GM18499 (cell line): ENCODE measurements around the gene CACNA1H.

Experiments
- ATAC-seq: cut with Tn5 transposase; IDR thresholded peaks from one replicate; pipeline ENCODE4 v1.9.1; 2021; ENCODE audit warnings: moderate number of reproducible peaks; ENCODE audit not compliant: insufficient read depth, unreplicated experiment

The CACNA1H gene

DNA sequence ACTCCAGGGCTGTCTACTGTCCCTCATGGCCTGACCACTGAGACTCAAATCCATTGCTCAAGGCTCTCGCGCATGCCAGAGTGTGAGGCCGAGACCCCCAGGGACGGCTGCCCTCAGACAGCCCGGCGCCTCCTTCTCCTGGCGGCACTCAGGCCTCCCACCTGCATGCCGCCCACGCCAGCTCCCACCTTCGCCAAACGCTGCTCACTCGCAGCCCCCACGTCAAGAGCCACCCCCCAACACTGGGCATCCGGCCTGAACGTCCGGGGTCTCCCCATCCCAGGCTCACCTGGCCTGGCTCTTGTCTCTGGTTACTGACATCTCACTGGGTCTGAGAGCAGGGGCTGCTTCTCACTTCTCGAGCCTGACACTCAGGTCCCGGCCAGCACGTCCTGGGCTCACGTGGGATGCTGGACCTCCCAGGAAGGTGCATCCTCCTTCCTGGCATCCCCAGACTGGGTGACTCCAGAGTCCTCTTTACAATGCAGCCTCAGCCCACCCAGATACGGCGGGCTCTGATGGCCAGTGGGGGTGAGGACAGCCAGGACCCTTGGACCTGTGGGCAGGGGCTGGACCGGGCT, 12.2 kb upstream of the CACNA1H start:
- no peak for ATAC-seq

DNA sequence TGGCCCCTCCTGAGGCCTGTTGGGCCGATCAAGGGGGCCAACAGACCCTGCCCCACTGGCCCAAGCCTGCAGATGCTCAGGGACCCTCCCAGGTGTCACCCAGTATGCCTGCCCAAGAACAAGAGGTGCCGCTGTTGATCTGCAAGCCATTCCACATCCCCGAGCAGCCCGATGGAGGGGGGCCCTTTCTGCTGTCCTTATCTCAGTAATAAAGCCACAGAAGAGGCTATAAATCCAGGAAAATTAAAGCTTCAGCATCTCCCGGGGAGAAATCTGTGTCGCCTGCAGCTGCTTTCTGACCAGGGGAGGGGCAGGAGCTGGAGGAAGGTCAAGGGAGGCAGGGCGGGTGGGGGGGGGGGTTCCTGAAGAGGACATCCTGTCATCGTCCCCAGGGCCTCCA, 11.7 kb upstream of the CACNA1H start:
- no peak for ATAC-seq

- no peak for ATAC-seq
Measured at GRCh38 chr16:1141716-1142115, 11.2 kb upstream of the CACNA1H start.

- ATAC-seq, result no peak
Measured at GRCh38 chr16:1142911-1143310, 10.0 kb upstream of the CACNA1H start.

DNA sequence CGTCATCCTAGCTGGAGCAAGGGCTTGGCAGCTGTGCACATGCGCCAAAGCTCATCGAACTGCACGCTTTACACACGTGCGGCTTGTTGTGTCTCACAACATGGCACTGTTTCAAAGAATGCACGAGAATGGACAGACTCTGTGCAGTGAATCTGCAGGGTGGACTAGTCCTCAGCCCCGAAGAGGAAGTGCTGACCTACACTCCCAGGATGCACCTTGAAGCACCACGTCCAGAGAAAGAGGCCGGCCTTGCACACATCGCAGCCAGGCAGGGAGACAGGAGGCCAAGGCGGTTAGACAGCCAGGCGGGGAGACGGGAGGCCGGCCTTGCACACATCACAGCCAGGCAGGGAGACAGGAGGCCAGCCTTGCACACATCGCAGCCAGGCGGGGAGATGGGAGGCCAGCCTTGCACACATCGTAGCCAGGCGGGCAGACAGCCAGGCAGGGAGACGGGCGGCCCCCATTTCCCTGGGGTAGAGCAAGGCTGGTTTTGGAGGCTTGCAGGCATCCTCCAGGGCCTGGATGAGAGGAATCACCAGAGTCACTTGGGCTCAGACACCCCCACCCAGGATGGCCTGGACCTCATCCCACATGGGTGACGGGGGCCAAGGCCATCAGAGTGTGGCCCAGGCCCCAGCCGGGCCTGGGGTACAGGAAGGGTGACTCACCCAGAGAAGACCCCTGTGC, 9.0 kb upstream of the CACNA1H start:
- ATAC-seq, result no peak

GRCh38 chr16:1144476-1145382, 8.2 kb upstream of the CACNA1H start:
- no peak for ATAC-seq

DNA sequence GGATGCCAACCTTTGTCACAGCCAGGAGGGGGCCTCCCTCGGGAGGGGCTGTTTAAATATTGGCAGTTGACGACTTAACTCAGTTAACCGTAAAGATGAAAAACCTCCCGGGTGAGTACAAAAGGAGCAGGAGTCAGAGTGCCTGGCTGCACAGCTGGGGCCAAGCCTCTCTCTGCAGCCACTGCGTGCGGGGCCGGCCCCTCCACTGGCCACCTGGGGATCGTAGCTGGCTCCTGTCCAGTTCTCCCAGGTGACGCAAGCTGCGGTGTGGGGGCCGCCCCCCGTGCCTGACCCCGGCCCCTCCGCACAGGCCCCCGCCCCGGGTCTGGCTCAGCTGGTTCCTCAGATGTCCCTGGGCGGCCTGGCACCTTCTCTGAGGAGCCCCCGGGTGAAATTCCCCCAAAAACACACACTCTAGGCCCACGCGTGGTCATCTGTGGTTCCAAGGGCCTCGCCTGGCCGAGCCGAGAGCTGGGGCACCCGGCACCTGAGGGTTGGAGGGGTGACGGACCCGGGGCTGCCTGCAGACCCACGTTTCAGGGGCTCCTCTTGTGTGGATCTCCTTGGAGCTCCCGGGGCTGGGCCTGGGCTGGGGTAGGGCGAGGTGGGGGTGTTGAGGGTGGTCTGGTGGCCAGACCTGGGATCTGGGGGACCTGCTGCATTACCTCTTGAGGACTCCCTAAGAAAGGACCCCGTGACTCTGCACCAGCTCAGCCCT, 7.4 kb upstream of the CACNA1H start:
- ATAC-seq, result no peak

GRCh38 chr16:1146409-1146808, 6.5 kb upstream of the CACNA1H start:
- ATAC-seq, result no peak

GRCh38 chr16:1147027-1147426, 5.9 kb upstream of the CACNA1H start:
- no peak for ATAC-seq

GRCh38 chr16:1149101-1149636, 3.7 kb upstream of the CACNA1H start:
- no peak for ATAC-seq

DNA sequence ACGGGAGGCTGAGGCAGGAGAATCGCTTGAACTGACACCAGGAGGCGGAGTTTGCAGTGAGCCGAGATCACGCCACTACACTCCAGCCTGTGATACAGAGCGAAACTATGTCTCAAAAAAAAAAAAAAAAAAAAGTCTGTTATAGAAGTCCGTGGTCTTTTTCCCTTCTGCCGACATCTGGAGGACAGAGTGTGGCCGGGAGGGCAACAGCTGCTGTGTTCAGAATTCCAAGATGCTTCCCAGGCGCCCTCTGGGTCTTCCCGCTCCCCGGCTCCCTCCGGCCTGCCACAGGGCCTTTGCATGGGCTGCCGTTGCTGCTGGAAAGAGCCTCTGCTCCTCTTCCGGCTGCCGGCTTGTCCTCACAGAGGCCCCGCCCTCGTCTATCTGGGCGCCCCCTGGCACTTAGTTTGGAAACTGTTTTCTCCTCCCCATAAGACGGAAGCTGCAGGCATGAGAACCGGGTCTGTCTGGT, 2.4 kb upstream of the CACNA1H start:
- no peak for ATAC-seq

- ATAC-seq, result no peak
Measured at GRCh38 chr16:1151424-1152122, 1.3 kb upstream of the CACNA1H start.

GRCh38 chr16:1152123-1152638, 725 bp upstream of the CACNA1H start:
- ATAC-seq, result no peak

- no peak for ATAC-seq
Measured at GRCh38 chr16:1153480-1154160, 714 bp downstream of the CACNA1H start.

DNA sequence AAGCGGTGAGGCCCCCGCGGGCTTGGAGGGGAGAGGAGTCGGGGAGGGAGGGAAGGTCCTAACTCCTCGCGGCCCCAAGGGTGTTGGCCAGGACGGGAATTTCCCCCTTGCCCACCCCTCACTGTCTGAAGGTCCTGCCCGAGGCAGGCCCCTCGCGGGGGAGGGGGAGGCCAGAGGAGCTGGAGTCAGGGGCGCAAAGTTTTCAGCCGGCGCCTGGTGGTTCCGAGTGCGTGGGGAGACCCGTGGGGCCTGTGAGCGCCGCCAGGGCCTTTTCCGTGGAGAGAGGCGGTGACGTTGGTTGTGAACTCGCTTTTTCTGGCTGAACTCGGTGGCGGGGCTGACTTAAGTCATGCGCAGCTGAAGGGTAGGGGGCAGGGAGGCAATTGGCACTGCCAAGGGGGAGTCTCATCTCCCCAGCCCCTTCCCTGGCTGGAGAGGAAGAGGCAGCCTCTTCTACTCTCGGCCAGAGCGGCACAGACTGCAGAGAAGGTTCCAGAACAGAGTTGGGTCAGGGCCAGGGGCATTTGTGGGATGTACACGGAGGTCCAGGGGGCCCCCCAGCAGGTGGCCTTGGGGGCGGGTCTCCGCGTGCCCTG, 1.5 kb downstream of the CACNA1H start:
- ATAC-seq, result no peak

DNA sequence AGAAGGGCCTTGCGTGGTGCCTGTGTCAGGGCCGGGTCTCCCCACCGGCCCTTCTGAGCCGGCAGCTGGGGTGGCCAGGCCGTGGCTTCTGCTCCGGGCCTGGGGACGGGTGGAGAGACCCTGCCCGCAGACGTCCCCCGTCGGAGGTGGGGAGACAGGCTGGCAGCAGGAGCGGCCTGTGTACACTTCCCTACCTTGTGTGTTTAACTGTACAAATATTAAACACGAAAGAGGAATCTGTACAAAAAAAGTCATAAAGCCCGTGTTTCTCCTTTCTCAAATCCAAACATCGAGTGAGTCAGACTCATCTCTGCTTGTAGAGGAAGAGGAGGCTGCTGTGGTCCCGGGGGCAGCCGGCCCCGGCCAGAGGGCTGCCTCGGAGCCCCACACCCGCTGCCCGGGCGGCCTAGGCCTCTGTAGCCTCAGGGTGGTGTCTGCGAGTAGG, 2.0 kb downstream of the CACNA1H start:
- ATAC-seq, result no peak

- ATAC-seq, result no peak
Measured at GRCh38 chr16:1155353-1156054, 2.6 kb downstream of the CACNA1H start.
